Measurements from ENCODE around the gene CD163.
"Not testable (repeated sequence)": the region's sequence is repeated elsewhere in the genome, so short reads cannot be mapped to it uniquely, and the experiment has no call there.

CD163 gene

GRCh38 chr12:7450667-7451066 is 52.9 kb downstream of the CD163 start:
- DNase-seq (ENCODE audit: low read depth in 2 of 2): no peak

GRCh38 chr12:7448099-7448498 is 55.5 kb downstream of the CD163 start:
- DNase-seq (ENCODE audit: low read depth in 2 of 2): no peak

DNA sequence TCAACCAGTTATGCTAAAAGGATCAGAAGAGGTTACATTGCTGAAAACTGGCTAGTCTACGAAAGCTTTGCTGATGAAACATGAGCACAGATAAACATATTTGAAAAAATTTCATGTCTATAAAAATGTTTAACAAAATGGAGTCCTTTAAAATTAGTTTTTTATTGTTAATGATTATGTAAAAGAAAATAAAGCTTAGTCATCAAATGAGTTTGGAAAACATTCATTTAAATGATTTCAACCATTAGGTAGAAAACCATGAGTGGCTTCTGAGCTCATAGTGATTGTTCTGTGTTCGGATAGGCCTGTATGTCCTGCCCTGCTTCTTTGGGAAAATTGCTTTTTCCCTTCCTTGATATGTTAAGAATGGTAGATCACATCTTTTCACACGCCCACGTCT is 59.0 kb downstream of the CD163 start:
- no peak for DNase-seq (ENCODE audit: low read depth in 2 of 2)

GRCh38 chr12:7444076-7444475 is 59.5 kb downstream of the CD163 start, which contains the start of gene CD163L1:
CD163L1 (minus strand) TSS chr12:7444153; CDS start chr12:7444127, 26 bp downstream.
- DNase-seq (ENCODE audit: low read depth in 2 of 2): no peak

- no peak for DNase-seq (ENCODE audit: low read depth in 2 of 2)
Observed at GRCh38 chr12:7441216-7441615, 62.4 kb downstream of the CD163 start.

- DNase-seq (ENCODE audit: low read depth in 2 of 2): peak in 1 of 2 donors; percentile 13
Observed at GRCh38 chr12:7439579-7440505, 63.7 kb downstream of the CD163 start.

DNA sequence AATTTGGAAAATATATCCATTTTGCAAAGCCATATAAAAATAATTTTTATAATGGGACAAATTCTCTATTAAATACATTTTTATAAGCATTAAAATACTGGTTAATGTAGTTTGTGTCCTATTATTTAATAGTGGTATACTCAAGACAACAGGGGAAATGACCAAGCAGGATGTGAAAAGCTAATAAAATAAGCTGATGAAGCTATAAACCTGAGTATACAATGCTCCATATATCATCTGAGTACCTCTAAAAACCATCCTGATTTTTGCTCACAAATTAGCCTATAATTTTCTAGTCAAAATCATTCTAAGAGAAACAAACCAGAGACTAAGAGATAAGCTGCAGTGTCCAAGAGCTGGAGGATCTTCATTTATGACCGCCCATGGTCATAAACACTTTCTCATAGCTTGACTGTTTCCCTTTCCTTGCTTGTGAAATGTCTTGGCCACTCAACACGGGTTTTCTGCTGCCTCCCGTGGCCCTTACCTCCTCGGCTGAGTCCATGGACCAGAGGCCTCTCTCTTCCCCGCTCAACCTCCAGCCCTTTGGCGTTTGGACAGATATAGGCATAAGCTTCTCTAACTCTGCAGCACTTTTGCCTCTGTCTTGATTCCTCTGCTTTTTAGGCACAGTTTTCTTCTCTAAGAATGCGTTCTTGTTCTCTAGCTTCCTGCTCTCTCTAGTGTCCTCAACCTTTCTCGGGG is 65.1 kb downstream of the CD163 start:
- not testable (repeated sequence) for DNase-seq (ENCODE audit: low read depth in 2 of 2)

DNA sequence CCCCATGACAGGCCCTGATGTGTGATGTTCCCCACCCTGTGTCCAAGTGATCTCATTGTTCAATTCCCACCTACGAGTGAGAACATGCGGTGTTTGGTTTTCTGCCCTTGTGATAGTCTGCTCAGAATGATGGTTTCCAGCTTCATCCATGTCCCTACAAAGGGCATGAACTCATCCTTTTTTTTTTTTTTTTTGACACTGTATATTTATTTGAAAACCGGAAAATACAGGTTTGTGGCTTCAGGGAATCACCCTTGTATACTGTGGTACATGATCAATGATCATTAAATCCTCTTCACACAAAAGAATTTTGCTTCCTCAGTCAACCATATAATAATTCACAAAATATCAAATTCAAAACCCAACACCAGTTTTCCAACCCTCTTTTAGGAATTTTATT is 66.1 kb downstream of the CD163 start:
- not testable (repeated sequence) for DNase-seq (ENCODE audit: low read depth in 2 of 2)

DNA sequence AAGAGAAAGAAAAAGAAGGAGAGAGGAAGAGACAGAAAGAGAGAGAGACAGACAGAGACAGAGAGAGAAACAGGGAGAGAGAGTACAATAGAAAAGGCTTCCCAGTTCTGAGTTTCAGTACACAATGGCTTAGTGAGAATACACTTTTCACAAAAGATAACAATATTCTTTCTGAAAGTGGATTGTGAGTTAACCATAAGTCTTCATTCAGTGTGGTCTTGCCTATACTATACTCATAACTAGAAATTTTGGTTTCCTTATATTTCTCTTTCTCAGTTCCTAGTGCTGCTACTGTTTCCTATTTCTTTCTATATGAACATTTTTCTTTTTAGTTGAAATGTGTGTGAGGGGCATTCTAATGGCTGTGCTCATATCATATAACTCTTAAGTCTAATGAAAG is 68.9 kb downstream of the CD163 start:
- no peak for DNase-seq (ENCODE audit: low read depth in 2 of 2)

GRCh38 chr12:7433276-7433822 is 70.2 kb downstream of the CD163 start:
- DNase-seq (ENCODE audit: low read depth in 2 of 2): no peak

GRCh38 chr12:7431993-7432685 is 71.4 kb downstream of the CD163 start:
- DNase-seq (ENCODE audit: low read depth in 2 of 2): no peak
